Peyer's patch (tissue), 4 donors: ENCODE data around the gene DYNLT5.

Source experiments
- POLR2A ChIP-seq, 2 donors: fragments of 450-650 bp; IDR thresholded peaks; one replicate each; pipeline ENCODE4 v1.5.1; 2017; ENCODE audit warnings: antibody characterized with exemption in 2 of 2, mild to moderate bottlenecking in 2 of 2, moderate library complexity in 2 of 2
- TF ChIP-seq, protein P1 (sequence below), 6 experiments: fragments of 450-650 bp in 4 of 6; fragments of 200-600 bp in 2 of 6; sonication (generic) in 1 of 6; IDR thresholded peaks; one replicate each; pipeline ENCODE4 v1.5.1; 2017 to 2019; ENCODE audit warnings: antibody characterized with exemption in 6 of 6, mild to moderate bottlenecking in 3 of 6, moderate library complexity in 1 of 6

DNA sequence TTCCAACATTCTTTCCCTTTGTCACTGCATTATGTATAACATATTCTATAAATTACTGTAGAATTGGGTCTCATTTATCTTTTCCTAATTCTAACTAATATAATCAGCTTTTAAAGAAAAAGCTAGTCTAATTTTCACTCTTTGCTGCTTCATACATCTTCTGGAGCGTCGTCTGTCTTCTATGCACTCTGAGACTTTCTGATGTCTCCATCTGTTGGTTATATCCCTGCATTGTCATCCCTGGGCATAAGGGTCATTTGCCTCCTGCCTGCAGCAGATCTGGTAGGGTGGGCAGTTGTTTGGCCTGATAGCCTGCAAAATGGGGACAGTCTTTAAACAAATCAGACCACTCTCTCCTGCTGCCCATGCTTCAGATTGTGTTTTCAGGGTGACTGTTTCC is 40.8 kb upstream of the DYNLT5 start:
- TF ChIP-seq, protein P1, sequence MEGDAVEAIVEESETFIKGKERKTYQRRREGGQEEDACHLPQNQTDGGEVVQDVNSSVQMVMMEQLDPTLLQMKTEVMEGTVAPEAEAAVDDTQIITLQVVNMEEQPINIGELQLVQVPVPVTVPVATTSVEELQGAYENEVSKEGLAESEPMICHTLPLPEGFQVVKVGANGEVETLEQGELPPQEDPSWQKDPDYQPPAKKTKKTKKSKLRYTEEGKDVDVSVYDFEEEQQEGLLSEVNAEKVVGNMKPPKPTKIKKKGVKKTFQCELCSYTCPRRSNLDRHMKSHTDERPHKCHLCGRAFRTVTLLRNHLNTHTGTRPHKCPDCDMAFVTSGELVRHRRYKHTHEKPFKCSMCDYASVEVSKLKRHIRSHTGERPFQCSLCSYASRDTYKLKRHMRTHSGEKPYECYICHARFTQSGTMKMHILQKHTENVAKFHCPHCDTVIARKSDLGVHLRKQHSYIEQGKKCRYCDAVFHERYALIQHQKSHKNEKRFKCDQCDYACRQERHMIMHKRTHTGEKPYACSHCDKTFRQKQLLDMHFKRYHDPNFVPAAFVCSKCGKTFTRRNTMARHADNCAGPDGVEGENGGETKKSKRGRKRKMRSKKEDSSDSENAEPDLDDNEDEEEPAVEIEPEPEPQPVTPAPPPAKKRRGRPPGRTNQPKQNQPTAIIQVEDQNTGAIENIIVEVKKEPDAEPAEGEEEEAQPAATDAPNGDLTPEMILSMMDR (IDR thresholded peaks at IDR 0.05) = no peak
- TF ChIP-seq POLR2A (IDR thresholded peaks at IDR 0.05) = no peak
